Peyer's patch (tissue), 4 donors: Measurements from ENCODE around the gene ARHGAP26. TPM values are rescaled to one million over a fixed set of nuclear protein-coding genes. Genes with fewer than 3 reads are reported as not detected.

Experiments used
- DNase-seq, 3 donors: peaks; one replicate each; pipeline ENCODE4 v3.0.0-alpha.2; 2017 to 2019
- H3K27ac ChIP-seq, 4 donors: fragments of 200-600 bp; sonication (generic); one replicate each; pipeline ENCODE4 v1.5.1; 2016 to 2019
- H3K27me3 ChIP-seq, 2 donors: fragments of 200-600 bp; sonication (generic); one replicate each; pipeline ENCODE4 v1.5.1; 2019
- H3K36me3 ChIP-seq, 3 donors: fragments of 200-600 bp; sonication (generic); one replicate each; pipeline ENCODE4 v1.5.1; 2016 to 2019
- H3K4me1 ChIP-seq, 4 donors: fragments of 200-600 bp; sonication (generic); one replicate each; pipeline ENCODE4 v1.5.1; 2016 to 2019
- H3K4me3 ChIP-seq, 4 donors: fragments of 200-600 bp; sonication (generic); 1 replicate in 3 of 4; 2 replicates in 1 of 4; pipeline ENCODE4 v1.5.1; 2016 to 2019; ENCODE audit warnings: mild to moderate bottlenecking in 1 of 4
- H3K9me3 ChIP-seq, 4 donors: fragments of 200-600 bp; sonication (generic); one replicate each; pipeline ENCODE4 v1.5.1; 2016 to 2019; ENCODE audit warnings: mild to moderate bottlenecking in 1 of 4
- CTCF ChIP-seq, 6 experiments: fragments of 450-650 bp in 4 of 6; fragments of 200-600 bp in 2 of 6; sonication (generic) in 1 of 6; IDR thresholded peaks; one replicate each; pipeline ENCODE4 v1.5.1; 2017 to 2019; ENCODE audit warnings: antibody characterized with exemption in 6 of 6, mild to moderate bottlenecking in 3 of 6, moderate library complexity in 1 of 6
- POLR2A ChIP-seq, 2 donors: fragments of 450-650 bp; IDR thresholded peaks; one replicate each; pipeline ENCODE4 v1.5.1; 2017; ENCODE audit warnings: antibody characterized with exemption in 2 of 2, mild to moderate bottlenecking in 2 of 2, moderate library complexity in 2 of 2
- total RNA-seq, 4 donors: library from RNA; depleted of rRNA; stranded (reverse); fragments of >200 nt; gene quantifications; one replicate each; pipeline ENCODE4 v1.1.0, GENCODE V29; 2016

ARHGAP26 gene
- total RNA-seq, 4 donors from 2014 or later, result 60.1 to 180 (median 126) TPM

DNA sequence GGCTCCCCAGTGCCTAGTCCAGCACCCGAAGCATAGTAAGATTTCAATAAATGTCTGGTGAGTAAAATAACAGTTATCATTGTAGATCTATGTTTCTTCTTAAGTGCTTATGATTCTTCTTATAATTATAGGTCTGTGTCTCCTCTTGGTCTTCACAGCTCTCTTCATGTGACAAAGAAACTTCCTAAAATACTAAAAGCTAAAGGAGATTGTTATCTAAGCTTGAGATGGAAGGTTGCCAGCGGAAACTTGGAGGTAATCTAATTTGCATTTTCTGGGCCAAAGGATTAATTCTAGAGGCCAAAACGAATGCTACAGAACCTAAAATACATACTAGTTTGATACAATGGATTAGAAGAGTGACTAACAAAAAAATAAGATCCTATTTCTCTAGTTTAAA, 13.6 kb upstream of the ARHGAP26 start:
- DNase-seq, result no peak
- Histone ChIP-seq H3K9me3 (no peaks in the 10 kb centered on the region), H3K27me3 (no peaks in the 10 kb centered on the region), H3K4me3 (no peak overlapping the region), H3K27ac (no peak overlapping the region), H3K4me1 (no peaks in the 10 kb centered on the region), H3K36me3 (no peaks in the 10 kb centered on the region)
- no peak for TF ChIP-seq POLR2A (IDR thresholded peaks at IDR 0.05)
- no peak for TF ChIP-seq CTCF (IDR thresholded peaks at IDR 0.05)

DNA sequence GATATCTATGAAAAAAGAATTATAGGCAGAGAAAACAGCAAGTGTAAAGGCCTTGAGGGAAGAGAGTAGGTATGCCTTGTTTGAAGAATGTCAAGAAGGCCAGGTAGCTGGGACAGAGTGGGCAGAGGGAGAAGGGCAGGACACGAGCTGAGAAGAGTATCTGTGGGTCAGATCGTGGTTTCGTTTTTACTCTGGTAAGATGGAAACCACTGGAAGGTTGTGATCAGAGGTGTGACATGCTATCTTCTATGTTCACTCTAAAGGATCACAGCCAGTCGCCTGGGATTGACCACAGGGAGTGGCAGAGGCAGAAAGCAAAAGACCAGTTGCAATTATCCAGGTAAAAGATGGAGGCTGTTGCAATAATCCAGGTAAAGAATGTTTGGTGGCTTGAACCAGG, 12.6 kb upstream of the ARHGAP26 start:
- TF ChIP-seq POLR2A (IDR thresholded peaks at IDR 0.05) (no peak), CTCF (IDR thresholded peaks at IDR 0.05) (no peak)
- Histone ChIP-seq H3K27ac (no peak overlapping the region), H3K9me3 (no peaks in the 10 kb centered on the region), H3K27me3 (no peaks in the 10 kb centered on the region), H3K4me3 (no peak overlapping the region), H3K4me1 (no peaks in the 10 kb centered on the region), H3K36me3 (no peaks in the 10 kb centered on the region)
- DNase-seq, result no peak

DNA sequence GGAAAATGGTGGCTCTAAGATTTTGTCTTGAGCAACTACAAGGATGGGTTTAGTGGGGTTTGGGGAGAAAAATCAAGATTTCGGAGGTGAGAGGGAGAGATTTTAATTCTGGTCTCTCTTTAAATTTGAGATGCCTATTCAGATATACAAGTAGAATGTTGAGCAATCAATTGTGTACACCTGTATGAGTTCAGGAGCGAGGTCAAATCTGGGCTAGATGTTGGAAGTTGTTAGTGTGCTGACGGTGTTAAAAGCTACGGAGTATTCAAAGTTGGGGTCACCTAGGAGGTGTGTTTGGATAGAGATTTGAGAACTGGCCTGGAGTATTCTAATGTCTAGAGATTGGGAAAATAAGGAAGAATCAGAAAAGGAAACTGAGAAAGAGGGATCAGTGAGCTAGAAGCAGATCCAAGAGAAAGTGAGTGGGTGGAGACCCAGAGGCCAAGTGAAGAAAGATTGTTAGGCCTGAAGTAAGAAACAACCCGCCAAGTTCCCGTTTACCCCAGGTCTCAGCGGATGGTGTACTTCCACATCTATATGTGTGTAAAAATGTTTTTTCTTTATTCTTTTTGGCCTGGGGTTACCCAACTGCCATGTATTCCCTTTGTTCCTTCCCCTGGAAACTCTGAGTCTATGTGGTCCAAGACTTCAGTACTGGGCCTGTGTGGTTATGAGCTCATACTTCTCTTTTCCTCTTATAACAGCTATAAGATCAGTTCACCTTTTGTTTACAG, 11.9 kb upstream of the ARHGAP26 start:
- H3K9me3 ChIP-seq, result no peaks in the 10 kb centered on the region
- no peaks in the 10 kb centered on the region for H3K4me1 ChIP-seq
- no peak overlapping the region for H3K4me3 ChIP-seq
- H3K27me3 ChIP-seq, result no peaks in the 10 kb centered on the region
- DNase-seq, result no peak
- no peak overlapping the region for H3K27ac ChIP-seq
- H3K36me3 ChIP-seq, result no peaks in the 10 kb centered on the region
- TF ChIP-seq CTCF (IDR thresholded peaks at IDR 0.05), result no peak
- TF ChIP-seq POLR2A (IDR thresholded peaks at IDR 0.05), result no peak

DNA sequence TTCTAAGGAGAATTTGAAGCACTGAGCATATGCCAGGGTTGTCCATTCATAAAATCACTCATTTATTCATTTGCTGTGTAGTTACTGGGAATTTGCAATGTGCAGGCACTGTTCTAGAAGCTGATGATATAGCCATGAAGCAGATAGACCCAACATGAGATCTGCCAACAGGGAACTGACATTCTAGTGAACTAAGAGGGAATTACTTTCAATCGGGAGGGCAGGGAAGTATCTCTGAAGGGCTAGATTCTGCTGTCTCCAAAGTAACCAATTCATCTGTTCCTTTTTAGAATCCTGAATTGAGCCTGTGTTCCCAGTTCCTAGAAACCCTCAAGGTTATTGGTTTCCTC, 11.4 kb upstream of the ARHGAP26 start:
- H3K27me3 ChIP-seq, result no peaks in the 10 kb centered on the region
- no peaks in the 10 kb centered on the region for H3K36me3 ChIP-seq
- no peak overlapping the region for H3K4me3 ChIP-seq
- H3K4me1 ChIP-seq, result no peaks in the 10 kb centered on the region
- DNase-seq, result no peak
- H3K27ac ChIP-seq, result no peak overlapping the region
- no peaks in the 10 kb centered on the region for H3K9me3 ChIP-seq
- no peak for TF ChIP-seq POLR2A (IDR thresholded peaks at IDR 0.05)
- no peak for TF ChIP-seq CTCF (IDR thresholded peaks at IDR 0.05)

- peaks cover 0 to 11% (median 0%) of the 10 kb centered on the region in 4 donors for H3K4me1 ChIP-seq
- no peak for TF ChIP-seq CTCF (IDR thresholded peaks at IDR 0.05)
- no peak for DNase-seq
- no peaks in the 10 kb centered on the region for H3K9me3 ChIP-seq
- no peaks in the 10 kb centered on the region for H3K36me3 ChIP-seq
- H3K4me3 ChIP-seq, result no peak overlapping the region
- H3K27me3 ChIP-seq, result no peaks in the 10 kb centered on the region
- H3K27ac ChIP-seq, result no peak overlapping the region
These were observed 6.5 kb upstream of the ARHGAP26 start for GRCh38 chr5:142763701-142764100.

DNA sequence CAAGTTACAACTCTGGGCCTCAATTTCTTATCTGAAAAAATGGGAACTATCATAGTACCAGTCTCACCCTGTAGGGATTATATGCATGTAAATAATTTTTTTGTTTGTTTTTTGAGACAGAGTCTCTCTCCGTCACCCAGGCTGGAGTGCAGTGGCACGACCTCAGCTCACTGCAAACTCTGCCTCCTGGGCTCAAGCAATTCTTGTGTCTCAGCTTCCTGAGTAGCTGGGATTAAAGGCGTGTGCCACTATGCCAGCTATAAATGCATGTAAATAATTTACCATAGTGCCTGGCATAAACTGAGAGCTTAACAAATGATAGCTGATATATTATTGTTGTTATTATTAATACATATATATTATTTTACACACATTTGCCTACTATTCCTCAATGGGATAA, 3.0 kb upstream of the ARHGAP26 start:
- DNase-seq, result peak in 1 of 3 donors; percentile 62
- peaks cover 0 to 21% (median 0%) of the 10 kb centered on the region in 4 donors for H3K4me1 ChIP-seq
- peak in 1 of 6 experiments; percentile 3 for TF ChIP-seq CTCF (IDR thresholded peaks at IDR 0.05)
- TF ChIP-seq POLR2A (IDR thresholded peaks at IDR 0.05), result peak in 1 of 2 donors; percentile 54
- H3K4me3 ChIP-seq, result no peak overlapping the region
- H3K27me3 ChIP-seq, result no peaks in the 10 kb centered on the region
- H3K27ac ChIP-seq, result no peak overlapping the region
- no peaks in the 10 kb centered on the region for H3K36me3 ChIP-seq
- H3K9me3 ChIP-seq, result no peaks in the 10 kb centered on the region
